HEK293 (cell line): ENCODE data around the gene STARD5.

Experiments used
- CTCF ChIA-PET: fragments of 350-600 bp; formaldehyde crosslinking; extraction: SDS; loops from one replicate; lab custom pipeline; 2021; ENCODE audit warnings: antibody characterized with exemption; lab: Yijun Ruan, JAX
- POLR2A ChIA-PET: fragments of 300-600 bp; formaldehyde crosslinking; extraction: SDS; loops from one replicate; lab custom pipeline; 2020; ENCODE audit warnings: antibody characterized with exemption, inconsistent platforms; lab: Yijun Ruan, JAX
- H3K27ac ChIP-seq: fragments of 200-500 bp; sonication (Bioruptor generic); 2 replicates; pipeline ENCODE4 v1.5.1; 2014; ENCODE audit warnings: low read depth, low read length, control low read depth, inconsistent platforms; ENCODE audit errors: extremely low read depth
- H3K36me3 ChIP-seq, 2 experiments: fragments of 200-500 bp in 1 of 2; sonication (Bioruptor generic) in 1 of 2; 1 replicate in 1 of 2; 2 replicates in 1 of 2; pipeline ENCODE4 v1.5.1; 2014 to 2017; ENCODE audit warnings: inconsistent platforms in 2 of 2, low read length in 2 of 2; ENCODE audit not compliant: control insufficient read depth in 2 of 2, insufficient read depth in 1 of 2
- H3K4me1 ChIP-seq: fragments of 200-500 bp; sonication (Bioruptor generic); 2 replicates; pipeline ENCODE4 v1.5.1; 2014; ENCODE audit warnings: mild to moderate bottlenecking, low read length, inconsistent platforms; ENCODE audit not compliant: control insufficient read depth, insufficient read depth
- H3K4me3 ChIP-seq: 2 replicates; pipeline ENCODE4 v1.5.1; 2011; ENCODE audit warnings: low read depth, mild to moderate bottlenecking, control low read depth, low read length, moderate library complexity
- H3K9me3 ChIP-seq: fragments of 200-500 bp; sonication (Bioruptor generic); 2 replicates; pipeline ENCODE4 v1.5.1; 2014; ENCODE audit warnings: low read depth, low read length, inconsistent platforms; ENCODE audit not compliant: control insufficient read depth, insufficient read depth
- HOXD13 ChIP-seq: sonication (generic); formaldehyde crosslinking; IDR thresholded peaks from 2 replicates; pipeline ENCODE4 v1.8.0; 2022; ENCODE audit warnings: missing genetic modification reagents, borderline replicate concordance
- KLF10 ChIP-seq: fragments of 450-650 bp; IDR thresholded peaks from 2 replicates; pipeline ENCODE4 v1.5.1; 2018; ENCODE audit warnings: missing biosample characterization, mild to moderate bottlenecking, missing genetic modification characterization
- MYNN ChIP-seq: fragments of 450-650 bp; formaldehyde crosslinking; IDR thresholded peaks from 2 replicates; pipeline ENCODE4 v1.5.1; 2016; ENCODE audit warnings: missing biosample characterization, missing genetic modification characterization, borderline replicate concordance
- ZEB2 ChIP-seq: fragments of 450-650 bp; formaldehyde crosslinking; IDR thresholded peaks from 2 replicates; pipeline ENCODE4 v1.5.1; 2016; ENCODE audit warnings: missing biosample characterization, missing genetic modification characterization
- ZFHX2 ChIP-seq: fragments of 450-650 bp; formaldehyde crosslinking; conservative IDR thresholded peaks from 2 replicates; pipeline ENCODE4 v1.5.1; 2016; ENCODE audit warnings: missing biosample characterization, missing genetic modification characterization
- ZNF132 ChIP-seq: fragments of 450-650 bp; formaldehyde crosslinking; IDR thresholded peaks from 2 replicates; pipeline ENCODE4 v1.5.1; 2017; ENCODE audit warnings: missing biosample characterization, missing genetic modification characterization, borderline replicate concordance
- ZNF133 ChIP-seq: fragments of 450-650 bp; formaldehyde crosslinking; IDR thresholded peaks from 2 replicates; pipeline ENCODE4 v1.5.1; 2016; ENCODE audit warnings: missing biosample characterization, missing genetic modification characterization
- ZNF148 ChIP-seq: fragments of 450-650 bp; formaldehyde crosslinking; IDR thresholded peaks from 2 replicates; pipeline ENCODE4 v1.5.0; 2017; ENCODE audit warnings: missing biosample characterization, missing genetic modification characterization, borderline replicate concordance
- ZNF221 ChIP-seq: fragments of 450-650 bp; formaldehyde crosslinking; IDR thresholded peaks from 2 replicates; pipeline ENCODE4 v1.5.1; 2017; ENCODE audit warnings: missing biosample characterization, missing genetic modification characterization, borderline replicate concordance
- ZNF23 ChIP-seq: fragments of 450-650 bp; formaldehyde crosslinking; IDR thresholded peaks from 2 replicates; pipeline ENCODE4 v1.5.1; 2016; ENCODE audit warnings: missing biosample characterization, missing genetic modification characterization, borderline replicate concordance
- ZNF239 ChIP-seq: fragments of 450-650 bp; formaldehyde crosslinking; IDR thresholded peaks from 2 replicates; pipeline ENCODE4 v1.5.1; 2016; ENCODE audit warnings: missing biosample characterization, missing genetic modification characterization
- ZNF280C ChIP-seq: fragments of 450-650 bp; formaldehyde crosslinking; IDR thresholded peaks from 2 replicates; pipeline ENCODE4 v1.5.1; 2016; ENCODE audit warnings: missing biosample characterization, missing genetic modification characterization
- ZNF302 ChIP-seq: fragments of 450-650 bp; formaldehyde crosslinking; IDR thresholded peaks from 2 replicates; pipeline ENCODE4 v1.5.1; 2016; ENCODE audit warnings: missing biosample characterization, missing genetic modification characterization, low read depth
- ZNF521 ChIP-seq: fragments of 450-650 bp; formaldehyde crosslinking; IDR thresholded peaks from 2 replicates; pipeline ENCODE4 v1.5.1; 2017; ENCODE audit warnings: missing biosample characterization, mild to moderate bottlenecking, missing genetic modification characterization
- ZNF530 ChIP-seq: fragments of 450-650 bp; formaldehyde crosslinking; IDR thresholded peaks from 2 replicates; pipeline ENCODE4 v1.5.1; 2016; ENCODE audit warnings: low read depth, missing biosample characterization, missing genetic modification characterization
- ZNF549 ChIP-seq: fragments of 450-650 bp; IDR thresholded peaks from 2 replicates; pipeline ENCODE4 v1.5.1; 2018; ENCODE audit warnings: missing biosample characterization, missing genetic modification characterization, mild to moderate bottlenecking, inconsistent platforms, moderate library complexity
- ZNF610 ChIP-seq: fragments of 450-650 bp; formaldehyde crosslinking; IDR thresholded peaks from 2 replicates; pipeline ENCODE4 v1.5.1; 2016; ENCODE audit warnings: missing biosample characterization, missing genetic modification characterization, borderline replicate concordance
- ZNF626 ChIP-seq: fragments of 450-650 bp; sonication (Bioruptor Pico); formaldehyde crosslinking; IDR thresholded peaks from 2 replicates; pipeline ENCODE4 v1.5.1; 2018; ENCODE audit warnings: missing biosample characterization, missing genetic modification characterization, inconsistent platforms
- ZNF654 ChIP-seq: fragments of 450-650 bp; formaldehyde crosslinking; IDR thresholded peaks from 2 replicates; pipeline ENCODE4 v1.5.1; 2016; ENCODE audit warnings: low read depth, missing biosample characterization, missing genetic modification characterization
- ZNF768 ChIP-seq: fragments of 450-650 bp; formaldehyde crosslinking; IDR thresholded peaks from 2 replicates; pipeline ENCODE4 v1.5.1; 2018; ENCODE audit warnings: missing biosample characterization, mild to moderate bottlenecking, missing genetic modification characterization
- ZNF792 ChIP-seq: fragments of 450-650 bp; formaldehyde crosslinking; IDR thresholded peaks from 2 replicates; pipeline ENCODE4 v1.5.1; 2016; ENCODE audit warnings: missing biosample characterization, missing genetic modification characterization
- TF ChIP-seq, protein P1 (sequence below): fragments of 450-650 bp; formaldehyde crosslinking; IDR thresholded peaks from 2 replicates; pipeline ENCODE4 v1.5.1; 2016; ENCODE audit warnings: missing biosample characterization, missing genetic modification characterization, borderline replicate concordance
- TF ChIP-seq, protein P2 (sequence below): IDR thresholded peaks from 2 replicates; pipeline ENCODE4 v1.6.1; 2011; ENCODE audit warnings: mild to moderate bottlenecking, low read depth, low read length, borderline replicate concordance

The STARD5 gene

GRCh38 chr15:81263477-81263876 is 60.5 kb downstream of the STARD5 start (continued):
- TF ChIP-seq, protein P1, sequence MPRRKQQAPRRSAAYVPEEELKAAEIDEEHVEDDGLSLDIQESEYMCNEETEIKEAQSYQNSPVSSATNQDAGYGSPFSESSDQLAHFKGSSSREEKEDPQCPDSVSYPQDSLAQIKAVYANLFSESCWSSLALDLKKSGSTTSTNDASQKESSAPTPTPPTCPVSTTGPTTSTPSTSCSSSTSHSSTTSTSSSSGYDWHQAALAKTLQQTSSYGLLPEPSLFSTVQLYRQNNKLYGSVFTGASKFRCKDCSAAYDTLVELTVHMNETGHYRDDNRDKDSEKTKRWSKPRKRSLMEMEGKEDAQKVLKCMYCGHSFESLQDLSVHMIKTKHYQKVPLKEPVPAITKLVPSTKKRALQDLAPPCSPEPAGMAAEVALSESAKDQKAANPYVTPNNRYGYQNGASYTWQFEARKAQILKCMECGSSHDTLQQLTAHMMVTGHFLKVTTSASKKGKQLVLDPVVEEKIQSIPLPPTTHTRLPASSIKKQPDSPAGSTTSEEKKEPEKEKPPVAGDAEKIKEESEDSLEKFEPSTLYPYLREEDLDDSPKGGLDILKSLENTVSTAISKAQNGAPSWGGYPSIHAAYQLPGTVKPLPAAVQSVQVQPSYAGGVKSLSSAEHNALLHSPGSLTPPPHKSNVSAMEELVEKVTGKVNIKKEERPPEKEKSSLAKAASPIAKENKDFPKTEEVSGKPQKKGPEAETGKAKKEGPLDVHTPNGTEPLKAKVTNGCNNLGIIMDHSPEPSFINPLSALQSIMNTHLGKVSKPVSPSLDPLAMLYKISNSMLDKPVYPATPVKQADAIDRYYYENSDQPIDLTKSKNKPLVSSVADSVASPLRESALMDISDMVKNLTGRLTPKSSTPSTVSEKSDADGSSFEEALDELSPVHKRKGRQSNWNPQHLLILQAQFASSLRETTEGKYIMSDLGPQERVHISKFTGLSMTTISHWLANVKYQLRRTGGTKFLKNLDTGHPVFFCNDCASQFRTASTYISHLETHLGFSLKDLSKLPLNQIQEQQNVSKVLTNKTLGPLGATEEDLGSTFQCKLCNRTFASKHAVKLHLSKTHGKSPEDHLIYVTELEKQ (tag by site-specific recombination): no peak
- TF ChIP-seq ZNF302 (tag by site-specific recombination): no peak
- TF ChIP-seq, protein P2, sequence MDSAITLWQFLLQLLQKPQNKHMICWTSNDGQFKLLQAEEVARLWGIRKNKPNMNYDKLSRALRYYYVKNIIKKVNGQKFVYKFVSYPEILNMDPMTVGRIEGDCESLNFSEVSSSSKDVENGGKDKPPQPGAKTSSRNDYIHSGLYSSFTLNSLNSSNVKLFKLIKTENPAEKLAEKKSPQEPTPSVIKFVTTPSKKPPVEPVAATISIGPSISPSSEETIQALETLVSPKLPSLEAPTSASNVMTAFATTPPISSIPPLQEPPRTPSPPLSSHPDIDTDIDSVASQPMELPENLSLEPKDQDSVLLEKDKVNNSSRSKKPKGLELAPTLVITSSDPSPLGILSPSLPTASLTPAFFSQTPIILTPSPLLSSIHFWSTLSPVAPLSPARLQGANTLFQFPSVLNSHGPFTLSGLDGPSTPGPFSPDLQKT: no peak
- TF ChIP-seq, all 188 proteins: peak for 0

DNA sequence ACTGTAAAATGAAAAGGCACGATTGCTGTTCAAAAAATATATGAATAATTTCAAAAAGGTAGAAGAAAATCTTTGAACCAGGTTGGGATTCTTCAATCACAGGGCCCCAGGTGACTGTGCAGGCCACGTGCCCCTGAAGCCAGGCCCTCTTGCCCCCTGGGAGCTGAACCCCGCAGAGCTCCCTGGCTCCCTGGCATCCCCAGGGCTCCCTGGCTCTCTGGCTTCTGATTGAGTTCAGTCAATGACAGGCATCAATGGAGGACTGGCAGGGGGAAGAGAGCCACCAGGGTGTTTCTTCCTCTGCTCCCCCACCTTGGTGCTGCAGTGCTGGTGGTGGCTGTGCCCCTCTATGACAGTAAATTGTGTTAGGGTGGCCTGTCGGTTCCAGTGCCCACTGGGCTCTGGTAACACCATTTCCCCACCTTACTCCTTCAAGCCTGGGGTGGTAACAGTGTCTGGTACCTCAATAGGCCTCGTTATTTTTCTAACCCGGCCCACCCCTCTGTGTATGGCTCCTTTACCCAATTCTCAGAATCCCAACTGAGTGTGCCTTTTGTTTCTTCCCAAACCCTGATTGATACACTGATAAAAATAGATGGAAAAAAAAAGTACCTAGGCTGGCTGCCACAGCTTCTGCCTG is 62.6 kb downstream of the STARD5 start:
- no peaks in the 10 kb centered on the region for H3K36me3 ChIP-seq
- no peak overlapping the region for H3K4me3 ChIP-seq
- POLR2A ChIA-PET: no interaction called here
- no peaks in the 10 kb centered on the region for H3K4me1 ChIP-seq
- CTCF ChIA-PET: interaction anchor here (1.0 to 13.7 kb wide), 6 partner anchors 14 to 284 kb away, joined by 3 to 530 read pairs (median 7); no protein-coding TSS in a partner anchor
- no peaks in the 10 kb centered on the region for H3K9me3 ChIP-seq
- no peak overlapping the region for H3K27ac ChIP-seq
- TF ChIP-seq ZNF530 (tag by site-specific recombination): no peak
- no peak for TF ChIP-seq HOXD13
- TF ChIP-seq MYNN (tag by site-specific recombination): no peak
- no peak for TF ChIP-seq ZNF280C (tag by site-specific recombination)
- no peak for TF ChIP-seq ZNF654 (tag by site-specific recombination)
- no peak for TF ChIP-seq KLF10 (tag by site-specific recombination)
- TF ChIP-seq ZNF768: no peak
- TF ChIP-seq ZNF133: no peak
- no peak for TF ChIP-seq ZNF23 (tag by site-specific recombination)
- TF ChIP-seq ZNF792 (tag by site-specific recombination): no peak
- no peak for TF ChIP-seq ZNF610
- TF ChIP-seq ZNF549 (tag by site-specific recombination): no peak
- TF ChIP-seq ZNF148: no peak
- no peak for TF ChIP-seq ZNF521 (tag by site-specific recombination)
- TF ChIP-seq ZNF239 (tag by site-specific recombination): no peak
- TF ChIP-seq ZNF221 (tag by site-specific recombination): no peak
- TF ChIP-seq ZEB2 (tag by site-specific recombination): no peak
- TF ChIP-seq ZNF132 (tag by site-specific recombination): no peak
- no peak for TF ChIP-seq ZNF626 (tag by site-specific recombination)
- TF ChIP-seq ZFHX2 (tag by site-specific recombination): no peak
